Measurements from ENCODE around the gene ZFP30.

The ZFP30 gene

DNA sequence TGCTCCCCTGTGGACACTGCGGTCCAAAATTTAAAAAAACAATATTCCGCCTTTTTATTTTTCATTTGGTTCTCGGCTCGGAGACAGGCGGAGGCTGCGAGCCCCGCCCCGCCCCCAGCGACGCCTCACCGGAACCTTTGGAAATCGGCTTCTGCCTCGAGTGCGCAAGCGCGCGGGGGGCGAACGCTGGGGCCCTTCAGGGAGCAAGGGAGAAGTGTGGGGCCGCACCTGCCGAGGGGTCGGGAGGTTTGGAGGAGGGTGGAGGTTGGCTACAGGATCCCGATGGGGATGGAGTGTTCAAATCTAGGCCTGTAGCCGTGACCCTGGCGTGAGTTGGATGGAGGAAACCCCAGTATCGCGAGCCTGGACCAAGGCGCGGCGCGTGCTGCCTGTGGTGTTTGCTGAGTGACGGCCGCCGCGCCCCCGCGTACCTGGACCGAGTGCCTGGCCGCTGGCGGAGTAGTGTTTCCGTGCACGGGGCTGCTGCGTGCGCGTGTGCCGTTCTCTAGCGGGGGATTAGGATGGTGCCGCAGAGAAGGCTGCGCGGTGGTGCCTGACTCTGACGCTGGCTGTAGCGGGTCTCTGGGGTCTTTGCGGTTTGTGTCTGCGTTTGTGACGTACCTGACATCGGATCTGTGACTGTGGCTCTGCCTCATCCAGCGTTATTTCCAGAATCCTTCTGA lies 565 bp upstream of the ZFP30 start (continued):
- TF ChIP-seq, protein P1, sequence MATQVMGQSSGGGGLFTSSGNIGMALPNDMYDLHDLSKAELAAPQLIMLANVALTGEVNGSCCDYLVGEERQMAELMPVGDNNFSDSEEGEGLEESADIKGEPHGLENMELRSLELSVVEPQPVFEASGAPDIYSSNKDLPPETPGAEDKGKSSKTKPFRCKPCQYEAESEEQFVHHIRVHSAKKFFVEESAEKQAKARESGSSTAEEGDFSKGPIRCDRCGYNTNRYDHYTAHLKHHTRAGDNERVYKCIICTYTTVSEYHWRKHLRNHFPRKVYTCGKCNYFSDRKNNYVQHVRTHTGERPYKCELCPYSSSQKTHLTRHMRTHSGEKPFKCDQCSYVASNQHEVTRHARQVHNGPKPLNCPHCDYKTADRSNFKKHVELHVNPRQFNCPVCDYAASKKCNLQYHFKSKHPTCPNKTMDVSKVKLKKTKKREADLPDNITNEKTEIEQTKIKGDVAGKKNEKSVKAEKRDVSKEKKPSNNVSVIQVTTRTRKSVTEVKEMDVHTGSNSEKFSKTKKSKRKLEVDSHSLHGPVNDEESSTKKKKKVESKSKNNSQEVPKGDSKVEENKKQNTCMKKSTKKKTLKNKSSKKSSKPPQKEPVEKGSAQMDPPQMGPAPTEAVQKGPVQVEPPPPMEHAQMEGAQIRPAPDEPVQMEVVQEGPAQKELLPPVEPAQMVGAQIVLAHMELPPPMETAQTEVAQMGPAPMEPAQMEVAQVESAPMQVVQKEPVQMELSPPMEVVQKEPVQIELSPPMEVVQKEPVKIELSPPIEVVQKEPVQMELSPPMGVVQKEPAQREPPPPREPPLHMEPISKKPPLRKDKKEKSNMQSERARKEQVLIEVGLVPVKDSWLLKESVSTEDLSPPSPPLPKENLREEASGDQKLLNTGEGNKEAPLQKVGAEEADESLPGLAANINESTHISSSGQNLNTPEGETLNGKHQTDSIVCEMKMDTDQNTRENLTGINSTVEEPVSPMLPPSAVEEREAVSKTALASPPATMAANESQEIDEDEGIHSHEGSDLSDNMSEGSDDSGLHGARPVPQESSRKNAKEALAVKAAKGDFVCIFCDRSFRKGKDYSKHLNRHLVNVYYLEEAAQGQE (tag by site-specific recombination; IDR thresholded peaks at IDR 0.05) = peak; percentile 64
- TF ChIP-seq ZNF324 (tag by site-specific recombination; IDR thresholded peaks at IDR 0.05) = peak; percentile 99
- TF ChIP-seq KLF16 (tag by site-specific recombination; IDR thresholded peaks at IDR 0.05) = peak; percentile 99
- TF ChIP-seq ZNF658 (tag by site-specific recombination; IDR thresholded peaks at IDR 0.05) = peak; percentile 76; the same call in 1 of the 2 replicates
- TF ChIP-seq ZNF10 (tag by site-specific recombination; IDR thresholded peaks at IDR 0.05) = peak; percentile 97
- no peak for TF ChIP-seq ZNF555 (tag by site-specific recombination; conservative IDR thresholded peaks at IDR 0.05)
- TF ChIP-seq TRIM28 (IDR thresholded peaks at IDR 0.05; ENCODE audit: borderline replicate concordance, low read length) = peak; percentile 99; the same call in 1 of the 2 replicates
- TF ChIP-seq, protein P2, sequence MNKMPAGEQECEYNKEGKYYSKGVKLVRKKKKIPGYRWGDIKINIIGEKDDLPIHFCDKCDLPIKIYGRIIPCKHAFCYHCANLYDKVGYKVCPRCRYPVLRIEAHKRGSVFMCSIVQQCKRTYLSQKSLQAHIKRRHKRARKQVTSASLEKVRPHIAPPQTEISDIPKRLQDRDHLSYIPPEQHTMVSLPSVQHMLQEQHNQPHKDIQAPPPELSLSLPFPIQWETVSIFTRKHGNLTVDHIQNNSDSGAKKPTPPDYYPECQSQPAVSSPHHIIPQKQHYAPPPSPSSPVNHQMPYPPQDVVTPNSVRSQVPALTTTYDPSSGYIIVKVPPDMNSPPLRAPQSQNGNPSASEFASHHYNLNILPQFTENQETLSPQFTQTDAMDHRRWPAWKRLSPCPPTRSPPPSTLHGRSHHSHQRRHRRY (tag by site-specific recombination; IDR thresholded peaks at IDR 0.05) = peak; percentile 88
- peak; percentile 82 for TF ChIP-seq GFI1B (tag by site-specific recombination; IDR thresholded peaks at IDR 0.05)
- TF ChIP-seq ZNF677 (tag by site-specific recombination; IDR thresholded peaks at IDR 0.05) = 0 out of 2 replicates have a peak, but pooled peaks have one; percentile 21
- peak; percentile 73; the same call in 1 of the 2 replicates for TF ChIP-seq ZNF404 (tag by site-specific recombination; IDR thresholded peaks at IDR 0.05)
- TF ChIP-seq ZFP41 (tag by site-specific recombination; IDR thresholded peaks at IDR 0.05; ENCODE audit: borderline replicate concordance) = no peak
- TF ChIP-seq, protein P3, sequence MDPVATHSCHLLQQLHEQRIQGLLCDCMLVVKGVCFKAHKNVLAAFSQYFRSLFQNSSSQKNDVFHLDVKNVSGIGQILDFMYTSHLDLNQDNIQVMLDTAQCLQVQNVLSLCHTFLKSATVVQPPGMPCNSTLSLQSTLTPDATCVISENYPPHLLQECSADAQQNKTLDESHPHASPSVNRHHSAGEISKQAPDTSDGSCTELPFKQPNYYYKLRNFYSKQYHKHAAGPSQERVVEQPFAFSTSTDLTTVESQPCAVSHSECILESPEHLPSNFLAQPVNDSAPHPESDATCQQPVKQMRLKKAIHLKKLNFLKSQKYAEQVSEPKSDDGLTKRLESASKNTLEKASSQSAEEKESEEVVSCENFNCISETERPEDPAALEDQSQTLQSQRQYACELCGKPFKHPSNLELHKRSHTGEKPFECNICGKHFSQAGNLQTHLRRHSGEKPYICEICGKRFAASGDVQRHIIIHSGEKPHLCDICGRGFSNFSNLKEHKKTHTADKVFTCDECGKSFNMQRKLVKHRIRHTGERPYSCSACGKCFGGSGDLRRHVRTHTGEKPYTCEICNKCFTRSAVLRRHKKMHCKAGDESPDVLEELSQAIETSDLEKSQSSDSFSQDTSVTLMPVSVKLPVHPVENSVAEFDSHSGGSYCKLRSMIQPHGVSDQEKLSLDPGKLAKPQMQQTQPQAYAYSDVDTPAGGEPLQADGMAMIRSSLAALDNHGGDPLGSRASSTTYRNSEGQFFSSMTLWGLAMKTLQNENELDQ (tag by site-specific recombination; IDR thresholded peaks at IDR 0.05; ENCODE audit: low read depth) = no peak
- TF ChIP-seq ZBTB1 (tag by site-specific recombination; IDR thresholded peaks at IDR 0.05) = peak; percentile 92; the same call in 1 of the 2 replicates
- TF ChIP-seq, protein P4, sequence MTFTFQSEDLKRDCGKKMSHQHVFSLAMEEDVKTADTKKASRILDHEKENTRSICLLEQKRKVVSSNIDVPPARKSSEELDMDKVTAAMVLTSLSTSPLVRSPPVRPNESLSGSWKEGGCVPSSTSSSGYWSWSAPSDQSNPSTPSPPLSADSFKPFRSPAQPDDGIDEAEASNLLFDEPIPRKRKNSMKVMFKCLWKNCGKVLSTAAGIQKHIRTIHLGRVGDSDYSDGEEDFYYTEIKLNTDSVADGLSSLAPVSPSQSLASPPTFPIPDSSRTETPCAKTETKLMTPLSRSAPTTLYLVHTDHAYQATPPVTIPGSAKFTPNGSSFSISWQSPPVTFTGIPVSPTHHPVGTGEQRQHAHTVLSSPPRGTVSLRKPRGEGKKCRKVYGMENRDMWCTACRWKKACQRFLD (tag by site-specific recombination; IDR thresholded peaks at IDR 0.05) = no peak
- TF ChIP-seq ZNF184 (tag by site-specific recombination; IDR thresholded peaks at IDR 0.05) = peak; percentile 11; the same call in 1 of the 2 replicates
- TF ChIP-seq ZNF776 (tag by site-specific recombination; IDR thresholded peaks at IDR 0.05; ENCODE audit: borderline replicate concordance) = no peak
- peak; percentile 91 for TF ChIP-seq ZNF239 (tag by site-specific recombination; IDR thresholded peaks at IDR 0.05)
- TF ChIP-seq, protein P5, sequence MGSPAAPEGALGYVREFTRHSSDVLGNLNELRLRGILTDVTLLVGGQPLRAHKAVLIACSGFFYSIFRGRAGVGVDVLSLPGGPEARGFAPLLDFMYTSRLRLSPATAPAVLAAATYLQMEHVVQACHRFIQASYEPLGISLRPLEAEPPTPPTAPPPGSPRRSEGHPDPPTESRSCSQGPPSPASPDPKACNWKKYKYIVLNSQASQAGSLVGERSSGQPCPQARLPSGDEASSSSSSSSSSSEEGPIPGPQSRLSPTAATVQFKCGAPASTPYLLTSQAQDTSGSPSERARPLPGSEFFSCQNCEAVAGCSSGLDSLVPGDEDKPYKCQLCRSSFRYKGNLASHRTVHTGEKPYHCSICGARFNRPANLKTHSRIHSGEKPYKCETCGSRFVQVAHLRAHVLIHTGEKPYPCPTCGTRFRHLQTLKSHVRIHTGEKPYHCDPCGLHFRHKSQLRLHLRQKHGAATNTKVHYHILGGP (tag by site-specific recombination; IDR thresholded peaks at IDR 0.05) = no peak
- TF ChIP-seq, protein P6, sequence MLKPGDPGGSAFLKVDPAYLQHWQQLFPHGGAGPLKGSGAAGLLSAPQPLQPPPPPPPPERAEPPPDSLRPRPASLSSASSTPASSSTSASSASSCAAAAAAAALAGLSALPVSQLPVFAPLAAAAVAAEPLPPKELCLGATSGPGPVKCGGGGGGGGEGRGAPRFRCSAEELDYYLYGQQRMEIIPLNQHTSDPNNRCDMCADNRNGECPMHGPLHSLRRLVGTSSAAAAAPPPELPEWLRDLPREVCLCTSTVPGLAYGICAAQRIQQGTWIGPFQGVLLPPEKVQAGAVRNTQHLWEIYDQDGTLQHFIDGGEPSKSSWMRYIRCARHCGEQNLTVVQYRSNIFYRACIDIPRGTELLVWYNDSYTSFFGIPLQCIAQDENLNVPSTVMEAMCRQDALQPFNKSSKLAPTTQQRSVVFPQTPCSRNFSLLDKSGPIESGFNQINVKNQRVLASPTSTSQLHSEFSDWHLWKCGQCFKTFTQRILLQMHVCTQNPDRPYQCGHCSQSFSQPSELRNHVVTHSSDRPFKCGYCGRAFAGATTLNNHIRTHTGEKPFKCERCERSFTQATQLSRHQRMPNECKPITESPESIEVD (tag by site-specific recombination; IDR thresholded peaks at IDR 0.05) = no peak
- no peak for TF ChIP-seq ZNF747 (tag by site-specific recombination; IDR thresholded peaks at IDR 0.05)
- TF ChIP-seq, protein P7, sequence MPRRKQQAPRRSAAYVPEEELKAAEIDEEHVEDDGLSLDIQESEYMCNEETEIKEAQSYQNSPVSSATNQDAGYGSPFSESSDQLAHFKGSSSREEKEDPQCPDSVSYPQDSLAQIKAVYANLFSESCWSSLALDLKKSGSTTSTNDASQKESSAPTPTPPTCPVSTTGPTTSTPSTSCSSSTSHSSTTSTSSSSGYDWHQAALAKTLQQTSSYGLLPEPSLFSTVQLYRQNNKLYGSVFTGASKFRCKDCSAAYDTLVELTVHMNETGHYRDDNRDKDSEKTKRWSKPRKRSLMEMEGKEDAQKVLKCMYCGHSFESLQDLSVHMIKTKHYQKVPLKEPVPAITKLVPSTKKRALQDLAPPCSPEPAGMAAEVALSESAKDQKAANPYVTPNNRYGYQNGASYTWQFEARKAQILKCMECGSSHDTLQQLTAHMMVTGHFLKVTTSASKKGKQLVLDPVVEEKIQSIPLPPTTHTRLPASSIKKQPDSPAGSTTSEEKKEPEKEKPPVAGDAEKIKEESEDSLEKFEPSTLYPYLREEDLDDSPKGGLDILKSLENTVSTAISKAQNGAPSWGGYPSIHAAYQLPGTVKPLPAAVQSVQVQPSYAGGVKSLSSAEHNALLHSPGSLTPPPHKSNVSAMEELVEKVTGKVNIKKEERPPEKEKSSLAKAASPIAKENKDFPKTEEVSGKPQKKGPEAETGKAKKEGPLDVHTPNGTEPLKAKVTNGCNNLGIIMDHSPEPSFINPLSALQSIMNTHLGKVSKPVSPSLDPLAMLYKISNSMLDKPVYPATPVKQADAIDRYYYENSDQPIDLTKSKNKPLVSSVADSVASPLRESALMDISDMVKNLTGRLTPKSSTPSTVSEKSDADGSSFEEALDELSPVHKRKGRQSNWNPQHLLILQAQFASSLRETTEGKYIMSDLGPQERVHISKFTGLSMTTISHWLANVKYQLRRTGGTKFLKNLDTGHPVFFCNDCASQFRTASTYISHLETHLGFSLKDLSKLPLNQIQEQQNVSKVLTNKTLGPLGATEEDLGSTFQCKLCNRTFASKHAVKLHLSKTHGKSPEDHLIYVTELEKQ (tag by site-specific recombination; IDR thresholded peaks at IDR 0.05; ENCODE audit: borderline replicate concordance) = peak; percentile 92
- TF ChIP-seq ZNF610 (tag by site-specific recombination; IDR thresholded peaks at IDR 0.05; ENCODE audit: borderline replicate concordance) = peak; percentile 96
- peak; percentile 71; the same call in 1 of the 2 replicates for TF ChIP-seq ZNF132 (tag by site-specific recombination; IDR thresholded peaks at IDR 0.05; ENCODE audit: borderline replicate concordance)

Data from HEK293 (cell line).